Skeletal muscle satellite cell (primary cell): ENCODE measurements around the gene ENO2. TPM values are rescaled to one million over a fixed set of nuclear protein-coding genes. Genes with fewer than 3 reads are reported as not detected.
"Not testable (repeated sequence)": the region's sequence is repeated elsewhere in the genome, so short reads cannot be mapped to it uniquely, and the experiment has no call there.

Source experiments
- H3K27me3 ChIP-seq: 2 replicates; pipeline ENCODE4 v1.7.0; 2013; ENCODE audit warnings: low read length; ENCODE audit not compliant: control insufficient read depth, insufficient read depth
- H3K36me3 ChIP-seq: 2 replicates; pipeline ENCODE4 v1.7.0; 2013; ENCODE audit warnings: mild to moderate bottlenecking, control low read depth, low read length; ENCODE audit not compliant: insufficient read depth
- H3K4me1 ChIP-seq: 2 replicates; pipeline ENCODE4 v1.7.0; 2013; ENCODE audit warnings: low read length; ENCODE audit not compliant: control insufficient read depth, insufficient read depth
- H3K4me2 ChIP-seq: 2 replicates; pipeline ENCODE4 v1.7.0; 2013; ENCODE audit warnings: mild to moderate bottlenecking, low read length
- H3K4me3 ChIP-seq: 2 replicates; pipeline ENCODE4 v1.7.0; 2013; ENCODE audit warnings: low read length
- H3K9ac ChIP-seq: 2 replicates; pipeline ENCODE4 v1.7.0; 2013; ENCODE audit warnings: mild to moderate bottlenecking, low read depth, low read length, moderate library complexity
- H3K9me3 ChIP-seq: replicated peaks from 2 replicates; pipeline ENCODE4 v1.7.0; 2013; ENCODE audit warnings: mild to moderate bottlenecking, control low read depth, low read length
- total RNA-seq: library from RNA; depleted of rRNA; stranded (reverse); fragments of >200 nt; gene quantifications from 2 replicates; pipeline ENCODE4 v1.2.3, GENCODE V29; 2012; rRNA removed

The ENO2 gene
- total RNA-seq, result 13.4 and 28.6 TPM in 2 replicates

- H3K9me3 ChIP-seq, result no peaks in the 10 kb centered on the region
- H3K27me3 ChIP-seq, result no peaks in the 10 kb centered on the region
- H3K9ac ChIP-seq, result peak within 1 kb of the TSS; percentile 72
- H3K4me3 ChIP-seq, result peak within 1 kb of the TSS; percentile 85
- H3K36me3 ChIP-seq, result peaks cover 10% of the 10 kb centered on the region
- H3K4me2 ChIP-seq, result peak within 1 kb of the TSS; percentile 92
- H3K4me1 ChIP-seq, result peaks cover 22% of the 10 kb centered on the region
Measured at GRCh38 chr12:6914246-6914946, at the start of gene ENO2. Gene ENO2, plus strand, starts transcription at chr12:6914580. Its CDS starts 1,253 bp downstream, at chr12:6915833.

GRCh38 chr12:6865307-6865706 lies 49.1 kb upstream of the ENO2 start:
- not testable (repeated sequence) for H3K9ac ChIP-seq, H3K4me2 ChIP-seq, H3K4me3 ChIP-seq, H3K27me3 ChIP-seq, H3K9me3 ChIP-seq
- Histone ChIP-seq H3K4me1 (peaks cover 27% of the 10 kb centered on the region), H3K36me3 (peaks cover 70% of the 10 kb centered on the region)

GRCh38 chr12:6866163-6866919 lies 48.0 kb upstream of the ENO2 start:
- Histone ChIP-seq H3K27me3 (no peaks in the 10 kb centered on the region), H3K36me3 (peaks cover 70% of the 10 kb centered on the region), H3K4me3 (peak overlapping the region; percentile 97), H3K4me2 (peak overlapping the region; percentile 86), H3K9me3 (no peaks in the 10 kb centered on the region), H3K4me1 (peaks cover 36% of the 10 kb centered on the region), H3K9ac (peak overlapping the region; percentile 77)

GRCh38 chr12:6866920-6867412 lies 47.4 kb upstream of the ENO2 start:
- Histone ChIP-seq H3K4me3 (peak overlapping the region; percentile 97), H3K4me1 (peaks cover 42% of the 10 kb centered on the region), H3K36me3 (peaks cover 70% of the 10 kb centered on the region), H3K9me3 (no peaks in the 10 kb centered on the region), H3K4me2 (peak overlapping the region; percentile 86), H3K27me3 (no peaks in the 10 kb centered on the region), H3K9ac (peak overlapping the region; percentile 77)

GRCh38 chr12:6867413-6868210 lies 46.8 kb upstream of the ENO2 start, which contains the start of gene TPI1:
Gene TPI1, plus strand, starts transcription at chr12:6867531. Its CDS starts 36 bp downstream, at chr12:6867567.
- Histone ChIP-seq H3K9ac (peak within 1 kb of the TSS; percentile 96), H3K9me3 (no peaks in the 10 kb centered on the region), H3K4me3 (peak within 1 kb of the TSS; percentile 97), H3K36me3 (peaks cover 67% of the 10 kb centered on the region), H3K4me2 (peak within 1 kb of the TSS; percentile 86), H3K4me1 (peaks cover 46% of the 10 kb centered on the region), H3K27me3 (no peaks in the 10 kb centered on the region)

- peaks cover 59% of the 10 kb centered on the region for H3K36me3 ChIP-seq
- no peaks in the 10 kb centered on the region for H3K9me3 ChIP-seq
- H3K4me1 ChIP-seq, result peaks cover 46% of the 10 kb centered on the region
- H3K4me3 ChIP-seq, result peak overlapping the region; percentile 97
- no peaks in the 10 kb centered on the region for H3K27me3 ChIP-seq
- H3K4me2 ChIP-seq, result peak overlapping the region; percentile 86
- H3K9ac ChIP-seq, result peak overlapping the region; percentile 96
Measured at GRCh38 chr12:6868211-6869048, 46.0 kb upstream of the ENO2 start.

- H3K9me3 ChIP-seq, result no peaks in the 10 kb centered on the region
- peak overlapping the region; percentile 96 for H3K9ac ChIP-seq
- no peaks in the 10 kb centered on the region for H3K27me3 ChIP-seq
- peak overlapping the region; percentile 86 for H3K4me2 ChIP-seq
- peaks cover 46% of the 10 kb centered on the region for H3K4me1 ChIP-seq
- peak overlapping the region; percentile 97 for H3K4me3 ChIP-seq
- peaks cover 52% of the 10 kb centered on the region for H3K36me3 ChIP-seq
Measured at GRCh38 chr12:6869049-6870021, 45.0 kb upstream of the ENO2 start.

- not testable (repeated sequence) for H3K27me3 ChIP-seq, H3K4me3 ChIP-seq
- peaks cover 46% of the 10 kb centered on the region for H3K4me1 ChIP-seq
Measured at GRCh38 chr12:6870304-6870703, 44.1 kb upstream of the ENO2 start.

GRCh38 chr12:6871052-6871957 lies 43.1 kb upstream of the ENO2 start:
- Histone ChIP-seq H3K9me3 (no peaks in the 10 kb centered on the region), H3K4me3 (peak overlapping the region; percentile 81), H3K27me3 (no peaks in the 10 kb centered on the region), H3K9ac (peak overlapping the region; percentile 86), H3K4me1 (peaks cover 43% of the 10 kb centered on the region), H3K36me3 (peaks cover 36% of the 10 kb centered on the region), H3K4me2 (peak overlapping the region; percentile 99)

More at GRCh38 chr12:6870304-6870703, 44.1 kb upstream of the ENO2 start:
- H3K9ac ChIP-seq, H3K9me3 ChIP-seq, H3K4me2 ChIP-seq: not testable (repeated sequence)
- peaks cover 46% of the 10 kb centered on the region for H3K36me3 ChIP-seq
